ENCODE measurements around the gene NUP210L.
"Not testable (repeated sequence)": the region's sequence is repeated elsewhere in the genome, so short reads cannot be mapped to it uniquely, and the experiment has no call there.

NUP210L gene

GRCh38 chr1:154094411-154094810, 60.5 kb downstream of the NUP210L start:
- no peak for DNase-seq

DNA sequence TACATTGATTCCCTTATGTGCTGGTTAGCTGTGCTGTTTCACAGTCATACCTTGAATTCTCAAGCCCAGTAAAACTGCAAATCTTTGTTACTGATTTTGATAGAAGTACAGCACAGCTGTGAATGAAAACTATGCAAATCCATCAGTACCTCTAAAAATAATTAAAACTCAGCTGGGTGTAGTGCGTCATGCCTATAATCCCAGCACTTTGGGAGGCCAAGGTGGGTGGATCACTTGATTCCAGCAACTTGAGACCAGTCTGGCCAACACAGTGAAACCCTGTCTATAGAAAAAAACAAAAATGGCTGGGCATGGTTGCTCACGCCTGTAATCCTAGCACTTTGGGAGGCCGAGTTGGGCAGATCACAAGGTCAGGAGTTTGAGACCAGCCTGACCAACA, 61.2 kb downstream of the NUP210L start:
- DNase-seq = no peak

GRCh38 chr1:154091706-154092105, 63.2 kb downstream of the NUP210L start:
- DNase-seq = no peak

DNA sequence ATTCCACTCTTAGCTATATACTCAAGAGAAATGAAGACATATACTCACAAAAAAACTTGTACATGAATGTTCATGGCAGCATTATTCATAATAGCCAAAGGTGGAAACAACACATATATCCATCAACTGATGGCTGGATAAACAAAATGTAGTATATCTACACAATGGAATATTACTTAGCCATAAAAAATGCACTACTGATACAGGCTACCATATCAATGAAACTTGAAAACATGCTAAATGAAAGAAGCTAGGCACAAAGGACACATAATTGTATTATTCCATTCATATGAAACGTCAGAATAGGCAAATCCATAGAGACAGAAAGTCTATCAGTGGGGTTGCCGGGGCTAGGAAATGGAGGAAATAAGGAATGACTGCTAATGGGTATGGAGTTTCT, 67.3 kb downstream of the NUP210L start:
- no peak for DNase-seq

DNA sequence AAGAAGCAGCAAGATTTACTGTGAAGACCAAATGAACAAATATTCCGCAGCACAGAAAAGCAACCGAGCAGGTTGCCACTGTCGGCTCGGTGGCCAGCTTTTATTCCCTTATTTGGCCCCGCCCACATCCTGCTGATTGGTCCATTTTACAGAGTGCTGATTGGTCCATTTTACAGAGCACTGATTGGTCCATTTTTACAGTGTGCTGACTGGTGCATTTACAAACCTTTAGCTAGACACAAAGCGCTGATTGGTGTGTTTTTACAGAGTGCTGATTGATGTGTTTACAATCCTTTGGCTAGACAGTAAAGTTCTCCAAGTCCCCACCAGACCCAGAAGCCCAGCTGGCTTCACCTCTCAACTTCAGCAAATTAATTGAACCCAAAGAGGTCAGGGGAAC, 71.8 kb downstream of the NUP210L start:
- not testable (repeated sequence) for DNase-seq

DNA sequence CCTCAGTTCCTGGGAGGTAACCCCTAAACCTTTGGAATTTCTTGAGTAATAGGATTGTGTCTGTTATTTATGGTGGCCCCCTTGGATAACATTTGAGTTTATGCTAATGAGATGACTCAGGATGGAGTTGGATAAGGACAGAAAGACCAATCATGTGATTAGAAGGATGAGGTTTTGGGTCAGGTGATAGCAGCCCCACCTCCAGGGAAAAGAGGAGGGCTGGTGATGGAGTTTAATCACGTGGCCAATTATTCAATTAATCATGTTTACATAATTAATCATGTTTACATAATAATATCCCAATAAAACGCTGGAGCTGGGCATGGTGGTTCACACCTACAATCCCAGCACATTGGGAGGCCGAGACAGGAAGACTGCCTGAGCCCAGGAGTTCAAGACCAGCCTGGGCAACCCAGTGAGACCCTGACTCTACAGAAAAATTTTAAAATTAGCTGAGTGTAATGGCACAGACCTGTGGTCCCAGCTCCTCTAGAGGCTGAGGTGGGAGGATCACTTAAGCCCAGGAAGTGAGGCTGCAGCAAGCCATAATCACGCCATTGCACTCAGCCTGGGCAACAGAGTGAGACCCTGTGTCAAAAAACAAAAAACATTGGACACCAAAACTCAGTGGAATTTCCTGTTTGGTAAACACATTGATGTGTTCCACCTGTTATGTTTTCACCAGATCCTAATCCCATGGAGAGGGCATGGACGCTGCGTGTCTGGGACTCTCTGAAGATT, 73.3 kb downstream of the NUP210L start:
- DNase-seq = no peak

DNA sequence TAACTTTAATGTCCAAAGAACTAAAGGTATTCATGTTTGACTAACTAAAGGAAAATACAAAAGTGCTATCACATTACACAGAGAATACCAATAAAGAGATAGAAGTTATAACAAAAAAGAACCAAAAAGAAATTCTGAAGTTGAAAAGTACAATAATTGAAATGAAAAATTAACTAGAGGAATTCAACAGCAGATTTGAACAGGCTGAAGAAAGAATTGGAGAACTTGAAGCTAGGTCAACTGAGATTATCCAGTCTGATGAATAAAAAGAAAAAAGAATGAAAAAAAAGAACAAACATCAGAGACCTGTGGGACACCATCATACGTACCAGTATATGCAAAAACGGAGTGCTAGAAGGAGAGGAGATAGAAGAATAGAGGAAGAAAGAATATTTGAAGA, 78.5 kb downstream of the NUP210L start:
- DNase-seq = no peak

GRCh38 chr1:154075746-154076145, 79.1 kb downstream of the NUP210L start:
- DNase-seq = no peak

DNA sequence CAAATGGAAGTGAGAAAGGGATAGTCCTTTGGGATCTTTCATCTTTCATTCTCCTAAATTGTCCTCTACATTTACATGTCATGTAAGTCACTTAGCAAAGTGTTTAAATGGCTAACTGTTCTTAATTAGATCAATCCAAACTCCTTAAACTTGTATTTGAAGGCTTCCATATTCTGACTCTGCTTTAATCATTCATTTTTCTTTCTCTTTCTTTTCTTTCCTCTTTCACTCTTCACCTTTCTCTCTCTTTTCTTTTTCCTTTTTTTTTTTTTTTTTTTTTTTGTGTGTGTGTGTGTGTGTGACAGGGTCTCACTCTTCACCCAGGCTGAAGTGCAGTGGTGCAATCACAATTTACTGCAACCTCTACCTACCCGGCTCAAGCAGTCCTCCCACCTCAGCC, 92.6 kb downstream of the NUP210L start:
- DNase-seq = no peak

GRCh38 chr1:154047436-154047835, 107.4 kb downstream of the NUP210L start:
- not testable (repeated sequence) for DNase-seq

- DNase-seq = not testable (repeated sequence)
Measured at GRCh38 chr1:154033697-154034096, 121.2 kb downstream of the NUP210L start.

GRCh38 chr1:154019940-154020339, 134.9 kb downstream of the NUP210L start:
- no peak for DNase-seq

DNA sequence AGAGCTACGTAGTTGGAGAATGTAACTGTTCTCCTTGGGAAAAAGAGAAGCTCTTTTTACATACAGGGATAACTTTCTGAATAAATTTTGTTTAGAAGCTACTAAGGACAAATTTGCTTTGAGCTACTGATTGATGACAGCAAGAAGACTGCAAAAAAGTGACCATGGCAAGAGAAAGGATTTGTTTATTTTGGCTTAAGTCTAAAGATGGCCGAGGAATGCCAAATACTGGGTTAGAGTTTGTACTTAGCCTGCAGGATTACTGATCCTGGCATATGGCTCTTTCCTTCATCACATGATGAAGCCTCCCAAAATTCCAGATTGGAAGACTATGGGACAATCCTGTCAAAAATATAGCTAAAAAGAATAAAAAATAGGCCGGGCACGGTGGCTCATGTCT, 135.6 kb downstream of the NUP210L start:
- DNase-seq = no peak

- DNase-seq = peak; percentile 34
Measured at GRCh38 chr1:154014154-154014907, 140.5 kb downstream of the NUP210L start.

DNA sequence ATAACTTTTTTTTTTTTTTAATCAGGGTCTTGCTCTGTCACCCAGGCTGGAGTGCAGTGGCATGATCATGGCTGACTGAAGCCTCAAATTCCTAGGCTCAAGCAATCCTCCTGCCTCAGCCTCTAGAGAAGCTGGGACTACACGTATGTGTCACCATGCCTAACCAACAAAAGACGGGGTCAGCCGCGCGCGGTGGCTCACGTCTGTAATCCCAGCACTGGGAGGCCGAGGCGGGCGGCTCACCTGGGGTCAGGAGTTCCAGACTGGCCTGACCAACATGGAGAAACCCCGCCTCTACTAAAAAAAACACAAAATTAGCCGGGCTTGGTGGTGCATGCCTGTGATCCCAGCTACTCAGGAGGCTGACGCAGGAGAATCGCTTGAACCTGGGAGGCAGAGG, 142.3 kb downstream of the NUP210L start:
- DNase-seq = not testable (repeated sequence)

- no peak for DNase-seq
Measured at GRCh38 chr1:154012129-154012528, 142.7 kb downstream of the NUP210L start.

GRCh38 chr1:154006136-154006535, 148.7 kb downstream of the NUP210L start:
- no peak for DNase-seq

DNA sequence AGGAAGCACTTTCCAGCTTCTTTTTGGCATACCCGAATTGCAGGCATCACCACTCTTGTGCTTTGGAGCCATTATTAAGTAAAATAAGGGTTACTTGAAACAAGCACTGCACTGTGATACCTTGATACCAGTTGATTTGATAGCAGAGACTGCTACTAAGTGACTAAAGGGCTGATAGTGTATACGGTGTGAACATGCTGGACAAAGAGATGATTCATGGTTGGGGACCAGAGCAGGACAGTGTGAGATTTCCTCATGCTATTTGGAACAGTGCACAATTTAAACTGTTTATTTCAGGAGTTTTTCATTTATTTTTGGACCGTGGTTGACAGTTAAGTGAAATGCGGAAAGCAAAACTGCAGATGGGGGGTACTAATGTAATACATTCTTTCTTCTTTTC, 154.5 kb downstream of the NUP210L start:
- DNase-seq = no peak

DNA sequence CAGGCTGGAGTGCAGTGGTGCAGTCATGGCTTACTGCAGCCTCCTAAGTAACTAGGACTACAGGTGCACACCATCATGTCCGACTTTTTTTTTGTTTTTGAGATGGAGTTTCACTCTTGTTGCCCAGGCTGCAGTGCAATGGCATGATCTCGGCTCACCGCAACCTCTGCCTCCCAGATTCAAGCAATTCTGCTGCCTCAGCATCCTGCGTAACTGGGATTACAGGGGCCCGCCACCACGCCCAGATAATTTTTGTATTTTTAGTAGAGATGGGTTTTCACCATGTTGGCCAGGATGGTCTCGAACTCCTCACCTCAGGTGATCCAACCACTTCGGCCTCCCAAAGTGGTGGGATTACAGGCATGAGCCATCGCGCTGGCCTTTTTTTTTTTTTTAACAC, 158.0 kb downstream of the NUP210L start:
- DNase-seq = not testable (repeated sequence)

- DNase-seq = no peak
Measured at GRCh38 chr1:153995640-153996039, 159.2 kb downstream of the NUP210L start.

- DNase-seq = no peak
Measured at GRCh38 chr1:153995202-153995601, 159.7 kb downstream of the NUP210L start.

- no peak for DNase-seq
Measured at GRCh38 chr1:153991806-153992205, 163.1 kb downstream of the NUP210L start.

DNA sequence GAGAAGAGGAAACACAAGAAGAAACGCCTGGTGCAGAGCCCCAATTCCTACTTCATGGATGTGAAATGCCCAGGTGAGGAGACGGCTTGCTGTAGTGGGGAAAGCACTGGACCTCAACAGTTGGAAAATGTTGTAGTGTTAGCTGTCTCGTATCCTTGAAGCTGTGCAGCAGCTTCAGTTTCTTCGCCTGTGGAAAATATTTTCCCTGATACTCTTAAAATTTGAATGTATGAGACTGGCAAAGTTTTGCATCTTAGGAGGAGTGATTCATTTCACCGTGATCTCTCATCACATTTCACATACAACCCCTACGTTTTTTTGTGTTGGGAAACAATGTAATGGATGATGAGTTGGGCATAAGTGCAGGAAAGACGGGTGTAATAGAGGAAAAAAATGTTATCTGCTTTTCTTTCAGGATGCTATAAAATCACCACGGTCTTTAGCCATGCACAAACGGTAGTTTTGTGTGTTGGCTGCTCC, 163.7 kb downstream of the NUP210L start:
- DNase-seq = no peak

DNA sequence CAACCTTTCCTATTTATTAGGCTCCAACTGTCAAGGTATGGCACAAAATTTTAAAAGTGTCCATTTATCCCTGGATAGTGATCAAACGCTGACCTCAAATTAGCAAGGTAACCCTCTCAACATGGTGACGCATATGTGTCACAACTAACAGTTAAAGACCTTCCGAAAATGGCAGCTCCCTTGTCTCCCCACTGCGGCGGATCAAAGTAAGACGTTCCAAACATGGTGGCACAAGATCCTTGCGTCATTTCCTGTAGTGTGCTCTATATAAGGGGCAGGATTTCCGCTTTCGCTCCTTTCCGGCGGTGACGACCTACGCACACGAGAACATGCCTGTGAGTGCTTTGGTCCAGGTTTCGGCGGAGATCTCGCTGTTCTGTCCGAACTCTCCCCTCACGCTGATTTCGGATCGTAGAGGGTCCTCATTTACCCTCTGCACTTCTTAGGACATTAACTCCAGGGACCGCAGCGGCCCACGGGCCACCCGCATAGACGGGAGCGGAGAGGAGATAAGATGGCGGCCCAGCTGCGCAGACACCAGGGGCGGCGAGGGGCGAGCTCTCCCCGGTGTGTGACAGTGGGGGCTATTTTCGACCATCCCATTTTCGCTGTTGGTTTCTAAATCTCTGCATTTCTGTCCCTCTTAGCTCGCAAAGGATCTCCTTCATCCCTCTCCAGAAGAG, 164.3 kb downstream of the NUP210L start, which contains the start of gene RPS27:
RPS27 (plus strand) TSS at position 295 of the 683 bp plus-strand sequence; CDS start at position 330, 35 bp downstream.
- DNase-seq = peak; percentile 95

Data from DMS79 (cell line).